GM18505 (cell line): ENCODE results near the gene MAPKAPK5.
A peak's percentile ranks its signal among the peaks of the same experiment; 100 is the strongest.
"Not testable (repeated sequence)": the region's sequence is repeated elsewhere in the genome, so short reads cannot be mapped to it uniquely, and the experiment has no call there.

Experiments used
- ATAC-seq: cut with Tn5 transposase; IDR thresholded peaks from one replicate; pipeline ENCODE4 v1.9.1; 2021; ENCODE audit not compliant: unreplicated experiment
- POLR2A ChIP-seq: IDR thresholded peaks from 4 replicates; pipeline ENCODE4 v1.6.1; 2011; ENCODE audit warnings: borderline replicate concordance; ENCODE audit not compliant: insufficient read depth, insufficient read length; ENCODE audit errors: extremely low read depth

Gene MAPKAPK5

GRCh38 chr12:111822886-111823285 lies 19.1 kb upstream of the MAPKAPK5 start:
- no peak for TF ChIP-seq POLR2A
- no peak for ATAC-seq

GRCh38 chr12:111823891-111824290 lies 18.1 kb upstream of the MAPKAPK5 start:
- TF ChIP-seq POLR2A, result no peak
- no peak for ATAC-seq

- not testable (repeated sequence) for ATAC-seq
These were observed 17.7 kb upstream of the MAPKAPK5 start for GRCh38 chr12:111824312-111824711.

- no peak for TF ChIP-seq POLR2A
These were observed 16.5 kb upstream of the MAPKAPK5 start for GRCh38 chr12:111825509-111825908.

GRCh38 chr12:111826316-111826715 lies 15.7 kb upstream of the MAPKAPK5 start:
- no peak for TF ChIP-seq POLR2A
- no peak for ATAC-seq

More at GRCh38 chr12:111825509-111825908, 16.5 kb upstream of the MAPKAPK5 start:
- no peak for ATAC-seq

GRCh38 chr12:111826992-111827391 lies 15.0 kb upstream of the MAPKAPK5 start:
- TF ChIP-seq POLR2A, result no peak
- ATAC-seq, result no peak

- no peak for TF ChIP-seq POLR2A
- ATAC-seq, result no peak
These were observed 14.1 kb upstream of the MAPKAPK5 start for GRCh38 chr12:111827907-111828306.

GRCh38 chr12:111828338-111828979 lies 13.6 kb upstream of the MAPKAPK5 start:
- no peak for TF ChIP-seq POLR2A

GRCh38 chr12:111829635-111830034 lies 12.4 kb upstream of the MAPKAPK5 start:
- ATAC-seq, result not testable (repeated sequence)

More at GRCh38 chr12:111828338-111828979, 13.6 kb upstream of the MAPKAPK5 start:
- ATAC-seq, result no peak

GRCh38 chr12:111834740-111835386 lies 7.2 kb upstream of the MAPKAPK5 start:
- not testable (repeated sequence) for ATAC-seq

GRCh38 chr12:111835531-111836181 lies 6.4 kb upstream of the MAPKAPK5 start:
- not testable (repeated sequence) for ATAC-seq

GRCh38 chr12:111838353-111838752 lies 3.7 kb upstream of the MAPKAPK5 start:
- TF ChIP-seq POLR2A, result no peak
- no peak for ATAC-seq

- no peak for ATAC-seq
- TF ChIP-seq POLR2A, result no peak
These were observed 1.2 kb upstream of the MAPKAPK5 start for GRCh38 chr12:111840807-111841206.

- ATAC-seq, result no peak
- no peak for TF ChIP-seq POLR2A
These were observed 735 bp upstream of the MAPKAPK5 start for GRCh38 chr12:111841236-111841749.

- TF ChIP-seq POLR2A, result no peak
- ATAC-seq, result peak; percentile 27
These were observed 748 bp downstream of the MAPKAPK5 start for GRCh38 chr12:111842556-111843396.
